Measurements from ENCODE around the gene MTNR1B.

MTNR1B gene

GRCh38 chr11:93005239-93005638 lies 35.8 kb downstream of the MTNR1B start:
- no peak for TF ChIP-seq CTCF (IDR thresholded peaks at IDR 0.05; ENCODE audit: insufficient read depth, low read depth, low read length, missing control alignments)
- DNase-seq (ENCODE audit: low read depth), result no peak
- no peak overlapping the region for H3K4me3 ChIP-seq (ENCODE audit: low read depth, low read length)

- H3K4me3 ChIP-seq (ENCODE audit: low read depth, low read length), result no peak overlapping the region
- no peak for DNase-seq (ENCODE audit: low read depth)
- TF ChIP-seq CTCF (IDR thresholded peaks at IDR 0.05; ENCODE audit: insufficient read depth, low read depth, low read length, missing control alignments), result no peak
Measured at GRCh38 chr11:93013646-93014045, 44.2 kb downstream of the MTNR1B start.

- DNase-seq (ENCODE audit: low read depth), result no peak
- H3K4me3 ChIP-seq (ENCODE audit: low read depth, low read length), result no peak overlapping the region
- TF ChIP-seq CTCF (IDR thresholded peaks at IDR 0.05; ENCODE audit: insufficient read depth, low read depth, low read length, missing control alignments), result no peak
Measured at GRCh38 chr11:93016595-93016994, 47.1 kb downstream of the MTNR1B start.

- no peak for TF ChIP-seq CTCF (IDR thresholded peaks at IDR 0.05; ENCODE audit: insufficient read depth, low read depth, low read length, missing control alignments)
- no peak for DNase-seq (ENCODE audit: low read depth)
- H3K4me3 ChIP-seq (ENCODE audit: low read depth, low read length), result no peak overlapping the region
Measured at GRCh38 chr11:93017821-93018690, 48.6 kb downstream of the MTNR1B start.

GRCh38 chr11:93020248-93021046 lies 51.0 kb downstream of the MTNR1B start:
- H3K4me3 ChIP-seq (ENCODE audit: low read depth, low read length), result no peak overlapping the region
- TF ChIP-seq CTCF (IDR thresholded peaks at IDR 0.05; ENCODE audit: insufficient read depth, low read depth, low read length, missing control alignments), result no peak
- DNase-seq (ENCODE audit: low read depth), result no peak

GRCh38 chr11:93024369-93024768 lies 54.9 kb downstream of the MTNR1B start:
- DNase-seq (ENCODE audit: low read depth), result no peak
- no peak for TF ChIP-seq CTCF (IDR thresholded peaks at IDR 0.05; ENCODE audit: insufficient read depth, low read depth, low read length, missing control alignments)
- no peak overlapping the region for H3K4me3 ChIP-seq (ENCODE audit: low read depth, low read length)
